NCI-H1092 treated with DMSO at 0.1 percent for 48 hours (cell line): ENCODE data around the gene EPS8L1.
"Not testable (repeated sequence)": the region's sequence is repeated elsewhere in the genome, so short reads cannot be mapped to it uniquely, and the experiment has no call there.

Experiments
- DNase-seq: peaks from one replicate; lab custom pipeline; 2025; lab: John Stamatoyannopoulos, UW

EPS8L1 gene

GRCh38 chr19:55094456-55095259, 19.0 kb downstream of the EPS8L1 start:
- no peak for DNase-seq

- DNase-seq, result no peak
Measured at GRCh38 chr19:55095260-55096060, 19.8 kb downstream of the EPS8L1 start.

- no peak for DNase-seq
Measured at GRCh38 chr19:55096061-55096701, 20.5 kb downstream of the EPS8L1 start.

GRCh38 chr19:55097864-55098715, 22.4 kb downstream of the EPS8L1 start:
- no peak for DNase-seq

- no peak for DNase-seq
Measured at GRCh38 chr19:55098716-55099556, 23.3 kb downstream of the EPS8L1 start.

- no peak for DNase-seq
Measured at GRCh38 chr19:55099557-55100506, 24.2 kb downstream of the EPS8L1 start.

GRCh38 chr19:55101261-55101660, 25.6 kb downstream of the EPS8L1 start:
- DNase-seq, result no peak

- DNase-seq, result no peak
Measured at GRCh38 chr19:55103190-55103589, 27.5 kb downstream of the EPS8L1 start.

GRCh38 chr19:55105237-55105636, 29.6 kb downstream of the EPS8L1 start:
- no peak for DNase-seq

GRCh38 chr19:55106591-55106990, 30.9 kb downstream of the EPS8L1 start:
- DNase-seq, result no peak

- not testable (repeated sequence) for DNase-seq
Measured at GRCh38 chr19:55107252-55107651, 31.6 kb downstream of the EPS8L1 start.

- DNase-seq, result no peak
Measured at GRCh38 chr19:55109527-55110291, 34.0 kb downstream of the EPS8L1 start.

- no peak for DNase-seq
Measured at GRCh38 chr19:55111238-55111831, 35.7 kb downstream of the EPS8L1 start.

GRCh38 chr19:55112246-55112776, 36.6 kb downstream of the EPS8L1 start:
- DNase-seq, result no peak

- no peak for DNase-seq
Measured at GRCh38 chr19:55112777-55113569, 37.3 kb downstream of the EPS8L1 start.

- no peak for DNase-seq
Measured at GRCh38 chr19:55113570-55114039, 37.9 kb downstream of the EPS8L1 start.

- DNase-seq, result no peak
Measured at GRCh38 chr19:55114566-55115145, 39.0 kb downstream of the EPS8L1 start.
